Parathyroid adenoma (tissue), 2 donors: ENCODE data around the gene SHANK3.
"Not testable (repeated sequence)": the region's sequence is repeated elsewhere in the genome, so short reads cannot be mapped to it uniquely, and the experiment has no call there.

Experiments
- H2AFZ ChIP-seq: fragments of 300-600 bp; sonication (generic); one replicate; pipeline ENCODE4 v1.7.0; 2017; ENCODE audit warnings: antibody characterized with exemption, mild to moderate bottlenecking
- H3K27ac ChIP-seq: fragments of 300-600 bp; sonication (generic); one replicate; pipeline ENCODE4 v1.7.0; 2017
- H3K27me3 ChIP-seq: fragments of 300-600 bp; sonication (generic); one replicate; pipeline ENCODE4 v1.7.0; 2017; ENCODE audit warnings: low read length; ENCODE audit not compliant: control insufficient read depth, insufficient read depth
- H3K36me3 ChIP-seq: fragments of 300-600 bp; sonication (generic); one replicate; pipeline ENCODE4 v1.7.0; 2017; ENCODE audit warnings: low read length; ENCODE audit not compliant: control insufficient read depth, insufficient read depth
- H3K4me1 ChIP-seq: fragments of 300-600 bp; sonication (generic); one replicate; pipeline ENCODE4 v1.7.0; 2017; ENCODE audit warnings: control low read depth
- H3K4me2 ChIP-seq: fragments of 300-600 bp; sonication (generic); one replicate; pipeline ENCODE4 v1.7.0; 2017; ENCODE audit warnings: low read length
- H3K4me3 ChIP-seq: fragments of 300-600 bp; sonication (generic); one replicate; pipeline ENCODE4 v1.7.0; 2017; ENCODE audit warnings: low read depth, low read length
- H3K79me2 ChIP-seq: fragments of 300-600 bp; sonication (generic); one replicate; pipeline ENCODE4 v1.7.0; 2017; ENCODE audit warnings: control low read depth
- H3K9ac ChIP-seq: fragments of 300-600 bp; sonication (generic); one replicate; pipeline ENCODE4 v1.7.0; 2017; ENCODE audit warnings: mild to moderate bottlenecking
- H3K9me3 ChIP-seq: fragments of 300-600 bp; sonication (generic); one replicate; pipeline ENCODE4 v1.7.0; 2017; ENCODE audit warnings: low read length; ENCODE audit not compliant: control insufficient read depth
- TF ChIP-seq, protein P1 (sequence below): fragments of 300-600 bp; sonication (generic); IDR thresholded peaks from one replicate; pipeline ENCODE4 v1.7.0; 2017; ENCODE audit warnings: antibody characterized with exemption, mild to moderate bottlenecking
- donor health status: primary hyperparathyroidism.

Gene SHANK3

DNA sequence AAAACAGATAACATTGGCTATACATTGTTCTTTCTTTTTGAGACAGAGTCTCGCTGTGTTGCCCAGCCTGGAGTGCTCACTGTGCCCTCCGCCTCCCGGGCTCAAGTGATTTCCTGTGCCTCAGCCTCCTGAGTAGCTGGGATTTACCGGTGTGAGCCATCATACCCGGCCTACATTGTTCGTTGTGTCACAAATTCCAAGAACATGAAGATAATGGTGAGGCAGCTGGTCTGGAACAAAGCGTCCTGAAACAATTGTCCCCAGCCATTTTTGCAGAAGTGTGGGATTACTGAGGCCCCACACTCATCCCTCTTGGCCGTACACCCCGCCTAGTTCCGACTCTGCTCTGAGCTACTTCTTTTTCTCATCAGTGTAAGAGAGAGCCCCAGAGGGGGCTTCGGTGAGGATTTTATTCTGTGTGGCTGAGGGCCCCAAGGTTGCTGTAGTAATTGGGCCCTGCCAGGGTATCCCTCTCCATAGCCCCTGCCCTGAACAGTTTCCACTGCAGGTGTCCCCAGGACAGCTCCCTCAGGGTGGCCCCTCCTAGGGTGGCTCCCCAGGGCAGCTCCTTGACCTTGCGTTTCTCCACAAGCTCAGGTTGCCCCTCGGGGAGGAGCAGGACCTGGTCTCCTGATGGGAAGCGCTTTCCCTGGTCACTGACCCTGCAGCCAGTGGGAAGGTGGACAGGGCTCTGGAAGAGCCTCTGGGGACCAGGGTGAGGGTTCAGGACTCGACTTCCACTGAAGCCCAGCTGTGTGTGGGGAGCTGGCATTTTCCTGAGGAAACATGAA lies 31.6 kb upstream of the SHANK3 start:
- TF ChIP-seq, protein P1, sequence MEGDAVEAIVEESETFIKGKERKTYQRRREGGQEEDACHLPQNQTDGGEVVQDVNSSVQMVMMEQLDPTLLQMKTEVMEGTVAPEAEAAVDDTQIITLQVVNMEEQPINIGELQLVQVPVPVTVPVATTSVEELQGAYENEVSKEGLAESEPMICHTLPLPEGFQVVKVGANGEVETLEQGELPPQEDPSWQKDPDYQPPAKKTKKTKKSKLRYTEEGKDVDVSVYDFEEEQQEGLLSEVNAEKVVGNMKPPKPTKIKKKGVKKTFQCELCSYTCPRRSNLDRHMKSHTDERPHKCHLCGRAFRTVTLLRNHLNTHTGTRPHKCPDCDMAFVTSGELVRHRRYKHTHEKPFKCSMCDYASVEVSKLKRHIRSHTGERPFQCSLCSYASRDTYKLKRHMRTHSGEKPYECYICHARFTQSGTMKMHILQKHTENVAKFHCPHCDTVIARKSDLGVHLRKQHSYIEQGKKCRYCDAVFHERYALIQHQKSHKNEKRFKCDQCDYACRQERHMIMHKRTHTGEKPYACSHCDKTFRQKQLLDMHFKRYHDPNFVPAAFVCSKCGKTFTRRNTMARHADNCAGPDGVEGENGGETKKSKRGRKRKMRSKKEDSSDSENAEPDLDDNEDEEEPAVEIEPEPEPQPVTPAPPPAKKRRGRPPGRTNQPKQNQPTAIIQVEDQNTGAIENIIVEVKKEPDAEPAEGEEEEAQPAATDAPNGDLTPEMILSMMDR: no peak
- Histone ChIP-seq H3K4me1 (no peaks in the 10 kb centered on the region), H3K27me3 (no peaks in the 10 kb centered on the region), H3K27ac (no peak overlapping the region), H3K9me3 (no peaks in the 10 kb centered on the region), H3K4me2 (no peak overlapping the region), H2AFZ (no peak overlapping the region), H3K4me3 (no peak overlapping the region), H3K79me2 (no peaks in the 10 kb centered on the region), H3K9ac (no peak overlapping the region), H3K36me3 (no peaks in the 10 kb centered on the region)

DNA sequence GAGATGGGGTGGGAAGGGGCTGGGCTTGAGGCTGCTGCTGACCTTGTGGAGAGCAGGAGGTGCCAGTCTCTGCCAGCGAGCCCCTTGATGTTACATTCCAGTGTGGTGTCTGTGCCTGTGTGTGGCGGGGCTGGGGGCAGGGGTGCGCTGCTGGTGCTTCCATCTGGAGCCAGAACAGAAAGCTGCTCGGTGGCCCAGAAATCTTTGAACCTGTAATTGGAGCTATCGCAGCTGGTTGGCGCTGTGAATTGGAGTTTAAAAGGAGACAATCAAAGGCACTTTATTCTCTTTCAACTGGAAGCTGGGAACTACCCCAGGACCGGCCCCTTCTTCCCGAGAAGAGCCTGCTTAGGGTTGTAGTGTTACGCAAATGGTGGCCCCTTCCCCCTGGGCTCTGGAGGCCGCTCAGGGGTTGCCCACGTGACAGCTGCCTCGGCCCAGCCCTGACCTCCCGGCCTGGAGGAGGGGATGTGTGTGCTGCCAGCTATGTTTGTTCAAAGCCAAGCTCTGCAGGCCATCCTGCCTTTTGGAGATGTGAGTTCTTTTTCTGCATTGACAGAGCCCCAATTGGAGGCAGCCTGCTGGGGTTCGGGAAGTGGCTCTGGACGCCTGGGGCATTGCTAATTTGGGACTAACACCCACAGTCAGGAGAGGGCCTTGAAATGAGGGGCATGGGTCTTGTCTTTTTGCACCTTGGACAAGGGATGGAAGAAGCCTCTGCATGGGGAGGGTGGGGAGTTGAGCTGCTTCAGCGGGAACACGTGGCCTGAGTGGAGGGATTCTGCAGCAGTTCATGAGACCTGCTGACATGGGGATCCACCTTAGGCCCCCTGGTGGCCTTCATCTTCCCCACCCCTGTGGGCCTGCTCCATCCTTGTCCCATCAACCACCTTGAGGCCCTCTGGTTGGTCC lies 30.7 kb upstream of the SHANK3 start:
- Histone ChIP-seq H3K4me1 (no peaks in the 10 kb centered on the region), H3K27ac (no peak overlapping the region), H3K4me3 (no peak overlapping the region), H3K79me2 (no peaks in the 10 kb centered on the region), H3K9ac (no peak overlapping the region), H3K4me2 (no peak overlapping the region), H2AFZ (no peak overlapping the region), H3K36me3 (no peaks in the 10 kb centered on the region), H3K27me3 (no peaks in the 10 kb centered on the region), H3K9me3 (no peaks in the 10 kb centered on the region)
- TF ChIP-seq, protein P1: no peak

DNA sequence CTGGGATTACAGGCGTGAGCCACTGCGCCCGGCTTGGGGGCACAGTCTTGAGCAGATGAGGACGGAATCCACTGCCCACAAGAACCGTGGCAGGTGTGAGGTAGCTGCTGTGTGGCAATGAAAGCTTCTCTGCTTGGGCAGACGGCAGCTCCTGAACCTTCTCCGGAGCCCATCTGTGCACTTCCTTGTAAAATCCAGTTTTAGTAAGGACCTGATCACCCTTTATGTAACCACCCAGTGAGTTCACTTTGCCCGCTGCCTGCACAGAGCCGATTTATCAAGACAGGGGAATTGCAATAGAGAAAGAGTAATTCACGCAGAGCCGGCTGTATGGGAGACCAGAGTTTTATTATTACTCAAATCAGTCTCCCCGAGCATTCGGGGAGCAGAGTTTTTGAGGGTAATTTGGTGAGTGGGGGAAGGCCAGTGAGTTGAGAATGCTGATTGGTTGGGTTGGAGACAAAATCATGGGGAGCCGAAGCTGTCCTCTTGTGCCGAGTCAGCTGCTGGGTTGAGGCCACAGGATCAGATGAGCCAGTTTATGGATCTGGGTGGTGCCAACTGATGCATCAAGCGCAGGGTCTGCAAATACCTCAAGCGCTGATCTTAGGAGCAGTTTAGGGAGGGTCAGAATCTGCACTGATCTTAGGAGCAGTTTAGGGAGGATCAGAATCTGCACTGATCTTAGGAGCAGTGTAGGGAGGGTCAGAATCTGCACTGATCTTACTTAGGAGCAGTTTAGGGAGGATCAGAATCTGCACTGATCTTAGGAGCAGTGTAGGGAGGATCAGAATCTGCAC lies 29.4 kb upstream of the SHANK3 start:
- H3K27me3 ChIP-seq, H3K4me2 ChIP-seq, H3K36me3 ChIP-seq, H3K4me3 ChIP-seq, H3K27ac ChIP-seq, H3K9ac ChIP-seq, H3K9me3 ChIP-seq, H3K79me2 ChIP-seq, H2AFZ ChIP-seq, H3K4me1 ChIP-seq: not testable (repeated sequence)

DNA sequence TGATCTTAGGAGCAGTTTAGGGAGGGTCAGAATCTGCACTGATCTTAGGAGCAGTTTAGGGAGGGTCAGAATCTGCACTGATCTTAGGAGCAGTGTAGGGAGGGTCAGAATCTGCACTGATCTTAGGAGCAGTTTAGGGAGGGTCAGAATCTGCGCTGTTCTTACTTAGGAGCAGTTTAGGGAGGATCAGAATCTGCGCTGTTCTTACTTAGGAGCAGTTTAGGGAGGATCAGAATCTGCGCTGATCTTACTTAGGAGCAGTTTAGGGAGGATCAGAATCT lies 28.9 kb upstream of the SHANK3 start:
- not testable (repeated sequence) for H3K27me3 ChIP-seq, H3K4me2 ChIP-seq, H3K9me3 ChIP-seq, H3K36me3 ChIP-seq, H3K4me1 ChIP-seq, H3K27ac ChIP-seq, H3K79me2 ChIP-seq, H3K9ac ChIP-seq, H2AFZ ChIP-seq, H3K4me3 ChIP-seq

DNA sequence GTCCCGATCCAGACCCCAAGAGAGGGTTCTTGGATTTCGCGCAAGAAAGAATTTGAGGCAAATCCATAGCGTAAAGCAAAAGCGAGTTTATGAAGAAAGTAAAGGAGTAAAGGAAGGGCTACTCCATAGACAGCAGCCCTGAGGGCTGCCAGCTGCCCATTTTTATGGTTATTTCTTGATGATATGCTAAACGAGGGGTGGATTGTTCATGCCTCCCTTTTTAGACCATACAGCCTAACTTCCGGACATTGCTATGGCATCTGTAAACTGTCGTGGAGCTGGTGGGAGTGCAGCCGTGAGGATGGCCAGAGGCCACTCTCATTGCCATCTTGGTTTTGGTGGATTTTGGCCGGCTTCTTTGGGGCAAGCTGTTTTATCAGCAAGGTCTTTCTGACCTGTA lies 19.4 kb upstream of the SHANK3 start:
- Histone ChIP-seq H3K4me2 (no peak overlapping the region), H3K9ac (no peak overlapping the region), H2AFZ (no peak overlapping the region), H3K27me3 (no peaks in the 10 kb centered on the region), H3K36me3 (no peaks in the 10 kb centered on the region), H3K79me2 (no peaks in the 10 kb centered on the region), H3K27ac (no peak overlapping the region), H3K4me3 (no peak overlapping the region), H3K4me1 (no peaks in the 10 kb centered on the region), H3K9me3 (no peaks in the 10 kb centered on the region)
- TF ChIP-seq, protein P1: no peak

DNA sequence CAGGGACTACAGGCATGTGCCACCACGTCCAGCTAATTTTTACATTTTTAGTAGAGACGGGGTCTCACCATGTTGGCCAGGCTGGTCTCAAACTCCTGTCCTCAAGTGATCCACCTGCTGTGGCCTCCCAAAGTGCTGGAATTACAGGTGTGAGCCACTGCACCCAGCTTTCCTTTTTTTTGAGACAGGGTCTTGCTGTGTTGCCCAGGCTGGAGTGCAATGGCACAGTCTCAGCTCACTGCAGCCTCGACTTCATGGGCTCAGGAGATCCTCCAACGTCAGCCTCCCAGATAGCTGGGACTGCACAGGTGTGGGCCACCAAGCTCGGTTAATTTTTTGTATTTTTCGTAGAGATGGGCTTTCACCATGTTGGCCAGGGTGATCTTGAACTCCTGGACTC lies 18.0 kb upstream of the SHANK3 start:
- H3K9me3 ChIP-seq, H3K4me3 ChIP-seq, H2AFZ ChIP-seq, H3K79me2 ChIP-seq, H3K27ac ChIP-seq, H3K27me3 ChIP-seq, H3K36me3 ChIP-seq, H3K4me1 ChIP-seq, H3K4me2 ChIP-seq, H3K9ac ChIP-seq: not testable (repeated sequence)
